GM12801 (cell line): ENCODE data around the gene SUSD3.

ENCODE experiments used
- TF ChIP-seq, protein P1 (sequence below): IDR thresholded peaks from one replicate; pipeline ENCODE4 v1.5.1; 2011; ENCODE audit warnings: control low read depth; ENCODE audit not compliant: insufficient read length; ENCODE audit errors: extremely low read depth

The SUSD3 gene

DNA sequence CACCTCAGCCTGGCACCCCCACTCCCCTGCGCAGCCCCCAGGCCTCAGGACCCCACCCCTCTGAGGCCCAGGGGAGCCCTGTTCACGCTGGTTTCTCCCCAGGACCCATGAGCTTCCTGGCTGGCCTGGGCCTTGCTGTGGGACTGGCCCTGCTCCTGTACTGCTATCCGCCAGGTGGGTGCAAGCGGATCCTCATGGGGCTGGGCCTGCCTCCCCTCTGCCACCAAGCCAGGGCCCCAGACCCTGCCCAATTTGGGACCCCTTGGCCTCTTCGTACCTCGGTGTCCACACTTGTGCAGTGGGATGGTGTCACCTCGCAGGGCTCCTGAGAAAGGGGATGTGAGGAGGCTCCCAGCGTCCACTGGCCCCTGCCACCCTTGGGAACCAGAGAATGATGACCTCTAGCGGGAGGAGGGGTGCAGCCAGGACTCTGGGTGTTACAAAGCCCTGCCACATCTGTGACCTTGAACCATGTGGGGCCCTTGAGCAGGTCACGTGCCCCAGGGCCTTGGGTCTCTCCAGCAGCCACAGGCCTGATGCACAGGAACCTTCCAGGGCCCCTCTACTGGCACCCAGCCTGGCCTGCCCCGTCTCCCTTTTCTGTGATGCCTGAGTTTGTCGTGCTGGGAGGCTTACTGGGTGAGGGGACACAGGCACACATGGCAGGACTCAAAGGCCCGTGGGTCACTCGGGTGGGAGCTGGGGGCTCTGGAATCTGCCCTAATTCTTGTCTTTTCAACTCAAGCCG, 53.8 kb downstream of the SUSD3 start:
- TF ChIP-seq, protein P1, sequence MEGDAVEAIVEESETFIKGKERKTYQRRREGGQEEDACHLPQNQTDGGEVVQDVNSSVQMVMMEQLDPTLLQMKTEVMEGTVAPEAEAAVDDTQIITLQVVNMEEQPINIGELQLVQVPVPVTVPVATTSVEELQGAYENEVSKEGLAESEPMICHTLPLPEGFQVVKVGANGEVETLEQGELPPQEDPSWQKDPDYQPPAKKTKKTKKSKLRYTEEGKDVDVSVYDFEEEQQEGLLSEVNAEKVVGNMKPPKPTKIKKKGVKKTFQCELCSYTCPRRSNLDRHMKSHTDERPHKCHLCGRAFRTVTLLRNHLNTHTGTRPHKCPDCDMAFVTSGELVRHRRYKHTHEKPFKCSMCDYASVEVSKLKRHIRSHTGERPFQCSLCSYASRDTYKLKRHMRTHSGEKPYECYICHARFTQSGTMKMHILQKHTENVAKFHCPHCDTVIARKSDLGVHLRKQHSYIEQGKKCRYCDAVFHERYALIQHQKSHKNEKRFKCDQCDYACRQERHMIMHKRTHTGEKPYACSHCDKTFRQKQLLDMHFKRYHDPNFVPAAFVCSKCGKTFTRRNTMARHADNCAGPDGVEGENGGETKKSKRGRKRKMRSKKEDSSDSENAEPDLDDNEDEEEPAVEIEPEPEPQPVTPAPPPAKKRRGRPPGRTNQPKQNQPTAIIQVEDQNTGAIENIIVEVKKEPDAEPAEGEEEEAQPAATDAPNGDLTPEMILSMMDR, result no peak

DNA sequence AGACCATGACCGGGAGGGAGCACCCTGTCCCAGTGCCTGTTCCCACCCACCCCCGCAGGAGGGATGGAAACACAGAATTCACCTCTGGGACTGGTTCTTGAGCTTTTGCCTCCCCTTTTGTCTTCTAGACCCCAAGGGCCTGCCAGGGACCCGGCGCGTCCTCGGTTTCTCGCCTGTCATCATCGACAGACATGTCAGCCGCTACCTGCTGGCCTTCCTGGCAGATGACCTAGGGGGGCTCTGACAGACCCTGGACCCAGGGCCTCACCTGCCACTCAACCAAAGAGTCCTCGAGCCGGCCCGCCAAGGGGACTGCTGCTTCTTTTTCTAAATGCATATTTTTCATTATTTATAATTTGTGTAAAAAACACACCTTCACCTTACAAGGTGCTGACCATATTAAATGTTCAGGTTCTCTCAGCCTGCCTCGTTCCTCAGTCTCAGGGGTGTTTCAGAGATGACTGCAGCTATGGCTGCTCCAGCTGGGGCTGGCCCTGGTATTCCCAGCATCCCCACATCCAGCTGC, 54.4 kb downstream of the SUSD3 start:
- TF ChIP-seq, protein P1, result no peak

DNA sequence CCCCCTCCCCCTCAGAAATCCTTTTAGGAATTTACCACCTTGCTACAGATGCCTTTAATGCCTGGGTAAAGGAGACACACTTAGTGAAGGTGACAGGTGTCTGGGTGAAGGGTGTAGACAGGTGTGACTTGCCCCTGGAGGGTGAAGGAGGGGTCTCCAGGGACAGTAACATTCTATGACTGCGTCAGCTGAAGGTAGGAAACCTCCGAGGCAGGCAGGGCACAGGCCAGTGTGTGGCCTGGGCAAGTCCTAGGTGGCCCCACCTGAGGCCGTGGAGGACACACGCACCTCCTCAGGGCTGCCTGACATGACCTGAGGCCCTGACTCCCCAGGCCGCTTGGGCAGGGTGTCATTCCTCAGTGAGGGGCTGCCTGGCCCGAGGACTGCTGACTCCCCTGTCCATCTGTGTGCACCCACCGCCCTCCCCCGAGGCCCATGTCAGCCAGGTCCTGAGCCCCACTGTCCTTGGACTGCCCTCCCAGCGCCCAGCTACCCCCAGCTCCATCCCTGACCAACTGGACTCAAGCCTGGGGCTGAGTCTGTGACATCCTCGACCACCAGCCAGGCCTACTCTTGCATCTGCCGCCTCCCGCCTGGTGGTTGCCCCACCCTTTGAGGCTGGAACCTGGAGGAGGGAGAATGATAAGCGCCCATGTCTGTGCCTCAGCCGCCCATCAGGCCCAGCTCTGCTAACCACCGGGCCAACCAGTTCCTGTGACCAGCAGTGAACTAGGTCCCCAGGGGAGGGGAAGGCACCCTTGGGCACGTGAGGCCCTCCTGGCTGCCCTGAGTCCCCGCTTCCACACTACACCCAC, 55.9 kb downstream of the SUSD3 start:
- TF ChIP-seq, protein P1, result no peak

DNA sequence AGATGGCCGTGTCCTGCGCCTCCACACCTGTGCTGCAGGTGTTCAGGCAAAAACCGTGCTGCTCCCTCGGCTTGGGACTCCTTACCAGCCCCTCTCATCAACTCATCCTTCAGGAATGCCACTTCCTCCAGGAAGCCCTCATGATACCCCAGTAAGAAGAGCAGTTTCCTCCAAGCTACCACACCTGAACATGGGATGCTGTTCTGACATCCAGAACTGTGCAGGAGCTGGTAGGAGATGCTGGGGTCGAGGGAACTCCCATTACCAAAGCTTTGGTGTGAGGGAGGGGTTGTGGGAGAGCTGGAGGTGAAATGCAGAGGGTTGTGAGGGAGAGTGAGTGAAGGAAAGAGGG, 56.5 kb downstream of the SUSD3 start:
- TF ChIP-seq, protein P1, result no peak

DNA sequence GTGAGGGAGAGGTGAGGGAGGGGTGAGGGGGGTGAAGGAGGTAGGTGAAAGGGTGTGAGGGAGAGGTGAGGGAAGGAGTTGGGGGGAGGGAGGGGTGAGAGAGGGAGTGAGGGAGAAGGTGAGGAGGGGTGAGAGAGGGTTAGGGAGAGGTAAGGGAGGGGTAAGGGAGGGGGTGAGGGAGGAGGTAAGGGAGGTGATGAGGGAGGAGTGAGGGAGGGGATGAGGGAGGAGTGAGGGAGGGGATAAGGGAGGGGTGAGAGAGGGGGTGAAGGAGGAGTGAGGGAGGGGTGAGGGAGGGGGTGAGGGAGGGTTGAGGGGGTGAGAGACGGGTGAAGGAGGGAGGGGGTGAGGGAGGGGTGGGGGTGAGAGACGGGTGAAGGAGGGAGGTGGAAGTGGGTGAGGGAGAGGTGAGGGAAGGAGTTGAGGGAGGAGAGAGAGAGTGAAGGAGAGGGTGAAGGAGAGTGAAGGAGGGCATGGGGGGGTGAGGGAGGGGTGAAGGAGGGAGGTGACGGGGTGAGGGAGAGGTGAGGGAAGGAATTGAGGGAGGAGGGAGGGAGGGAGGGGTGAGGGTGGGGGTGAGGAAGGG, 57.1 kb downstream of the SUSD3 start:
- TF ChIP-seq, protein P1, result no peak

DNA sequence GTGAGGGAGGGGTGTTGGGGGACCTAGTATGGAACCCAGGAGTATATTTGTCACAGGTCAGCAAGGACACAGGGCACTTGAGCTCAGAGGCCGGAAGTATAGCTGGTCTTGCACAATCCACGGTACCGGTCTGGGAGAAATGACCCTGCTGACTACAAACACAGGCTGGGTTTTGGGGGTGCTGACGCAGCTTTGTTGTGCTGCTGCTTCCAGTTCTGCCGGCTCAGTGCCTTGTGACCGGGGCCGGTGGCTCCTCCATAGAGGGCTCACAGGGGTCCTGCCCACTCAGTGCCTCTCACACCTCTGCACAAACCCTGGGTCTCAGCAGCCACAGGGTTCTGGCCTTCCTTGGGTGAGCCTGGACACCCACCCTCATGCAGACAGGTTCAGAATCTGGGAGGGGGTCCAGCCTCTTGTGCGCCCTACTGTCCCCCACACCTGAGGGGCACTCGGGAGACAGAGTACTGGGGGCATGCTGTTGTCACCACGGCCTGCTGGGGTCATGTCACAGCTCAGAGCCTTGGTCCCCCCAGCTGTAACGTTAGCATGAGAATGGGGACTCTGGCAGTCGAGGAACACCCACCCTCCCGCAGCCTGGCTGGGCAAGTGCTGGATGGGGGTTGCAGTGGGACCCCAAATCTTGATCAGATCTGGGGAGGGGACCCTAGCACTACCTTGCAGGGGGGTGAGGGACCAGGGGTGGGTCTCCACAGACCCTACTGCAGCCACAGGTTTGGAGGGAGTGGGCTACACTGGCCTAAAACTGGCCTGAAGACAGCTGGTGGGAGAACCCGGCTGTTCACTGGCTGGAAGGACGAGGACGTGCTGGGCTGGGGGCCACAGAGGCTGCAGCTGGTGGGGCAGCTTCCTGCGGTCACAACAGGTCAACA, 57.8 kb downstream of the SUSD3 start:
- TF ChIP-seq, protein P1, result no peak
